Dedifferentiated amniotic fluid mesenchymal stem cell (primary cell): ENCODE results near the gene RAB37.
A peak's percentile ranks its signal among the peaks of the same experiment; 100 is the strongest.

Experiments used
- DNase-seq: peaks from one replicate; pipeline ENCODE4 v3.0.0-alpha.2; 2016; ENCODE audit errors: extremely low spot score

The RAB37 gene

GRCh38 chr17:74760404-74761105 is 23.5 kb downstream of the RAB37 start:
- DNase-seq, result no peak

GRCh38 chr17:74761419-74761818 is 24.4 kb downstream of the RAB37 start:
- no peak for DNase-seq

GRCh38 chr17:74761931-74762330 is 24.9 kb downstream of the RAB37 start:
- no peak for DNase-seq

- no peak for DNase-seq
Observed at GRCh38 chr17:74763565-74764387, 26.7 kb downstream of the RAB37 start.

- DNase-seq, result no peak
Observed at GRCh38 chr17:74764751-74765286, 27.8 kb downstream of the RAB37 start.

- no peak for DNase-seq
Observed at GRCh38 chr17:74766413-74766812, 29.4 kb downstream of the RAB37 start.

- no peak for DNase-seq
Observed at GRCh38 chr17:74767111-74767516, 30.1 kb downstream of the RAB37 start.

GRCh38 chr17:74768069-74768762 is 31.2 kb downstream of the RAB37 start:
- DNase-seq, result no peak

GRCh38 chr17:74768763-74769114 is 31.7 kb downstream of the RAB37 start:
- DNase-seq, result no peak

GRCh38 chr17:74769266-74769855 is 32.3 kb downstream of the RAB37 start:
- DNase-seq, result no peak

- DNase-seq, result no peak
Observed at GRCh38 chr17:74769856-74770497, 32.9 kb downstream of the RAB37 start.

GRCh38 chr17:74770498-74771318 is 33.7 kb downstream of the RAB37 start:
- DNase-seq, result no peak

- DNase-seq, result no peak
Observed at GRCh38 chr17:74771319-74771914, 34.4 kb downstream of the RAB37 start.

- DNase-seq, result no peak
Observed at GRCh38 chr17:74772053-74772452, 35.0 kb downstream of the RAB37 start.

- DNase-seq, result no peak
Observed at GRCh38 chr17:74773414-74773813, 36.4 kb downstream of the RAB37 start.

- DNase-seq, result no peak
Observed at GRCh38 chr17:74773871-74774286, 36.8 kb downstream of the RAB37 start.

GRCh38 chr17:74775409-74776043 is 38.5 kb downstream of the RAB37 start:
- DNase-seq, result no peak

GRCh38 chr17:74776044-74776962 is 39.2 kb downstream of the RAB37 start, which contains the start of gene NAT9:
Gene NAT9 (minus strand): TSS chr17:74776345. CDS start chr17:74775698, 647 bp downstream.
- peak; percentile 94 for DNase-seq
